Hepatocyte (in vitro differentiated cells): ENCODE data around the gene FGF1. TPM values are rescaled to one million over a fixed set of nuclear protein-coding genes. Genes with fewer than 3 reads are reported as not detected.

Experiments used
- DNase-seq: peaks from one replicate; pipeline ENCODE4 v3.0.0-alpha.2; 2016; ENCODE audit warnings: low spot score
- H2AFZ ChIP-seq: fragments of 200-600 bp; sonication (generic); 2 replicates; pipeline ENCODE4 v1.6.0; 2016; ENCODE audit warnings: antibody characterized with exemption, mild to moderate bottlenecking
- H3K27ac ChIP-seq: fragments of 200-600 bp; sonication (generic); 2 replicates; pipeline ENCODE4 v1.5.1; 2016; ENCODE audit warnings: mild to moderate bottlenecking
- H3K27me3 ChIP-seq: fragments of 200-600 bp; sonication (generic); 2 replicates; pipeline ENCODE4 v1.6.1; 2016
- H3K36me3 ChIP-seq: fragments of 200-600 bp; sonication (generic); replicated peaks from 2 replicates; pipeline ENCODE4 v1.5.1; 2016; ENCODE audit warnings: low read depth; ENCODE audit not compliant: insufficient read depth
- H3K4me1 ChIP-seq: fragments of 200-600 bp; sonication (generic); 2 replicates; pipeline ENCODE4 v1.5.1; 2016; ENCODE audit warnings: mild to moderate bottlenecking, moderate library complexity; ENCODE audit not compliant: insufficient read depth
- H3K4me2 ChIP-seq: fragments of 200-600 bp; sonication (generic); 2 replicates; pipeline ENCODE4 v1.6.0; 2016
- H3K4me3 ChIP-seq: fragments of 200-600 bp; sonication (generic); 2 replicates; pipeline ENCODE4 v1.5.1; 2016; ENCODE audit warnings: mild to moderate bottlenecking
- H3K79me2 ChIP-seq: fragments of 200-600 bp; sonication (generic); 2 replicates; pipeline ENCODE4 v1.6.0; 2017; ENCODE audit warnings: mild to moderate bottlenecking
- H3K9me2 ChIP-seq: fragments of 200-600 bp; sonication (generic); replicated peaks from 2 replicates; pipeline ENCODE4 v1.6.0; 2017; ENCODE audit warnings: mild to moderate bottlenecking; ENCODE audit not compliant: insufficient read depth
- H3K9me3 ChIP-seq: fragments of 200-600 bp; sonication (generic); 2 replicates; pipeline ENCODE4 v1.5.1; 2016; ENCODE audit warnings: low read depth, mild to moderate bottlenecking
- H4K20me1 ChIP-seq: fragments of 200-600 bp; sonication (generic); 2 replicates; pipeline ENCODE4 v1.6.0; 2016; ENCODE audit warnings: mild to moderate bottlenecking; ENCODE audit not compliant: insufficient read depth, poor library complexity, severe bottlenecking
- EZH2 ChIP-seq: fragments of 200-600 bp; sonication (generic); IDR thresholded peaks from 2 replicates; pipeline ENCODE4 v1.6.1; 2016; ENCODE audit warnings: antibody characterized with exemption, mild to moderate bottlenecking, borderline replicate concordance
- EZH2phosphoT487 ChIP-seq: fragments of 200-600 bp; sonication (generic); IDR thresholded peaks from one replicate; pipeline ENCODE4 v1.6.1; 2018; ENCODE audit warnings: antibody characterized with exemption, mild to moderate bottlenecking, low read depth, moderate library complexity; ENCODE audit not compliant: unreplicated experiment, severe bottlenecking
- whole genome bisulfite sequencing: methylation state at CpG from one replicate; pipeline ENCODE4 v1.1.6; 2016; ENCODE audit warnings: low lambda C conversion rate; ENCODE audit errors: missing lambda C conversion rate; 5-methylcytosine and 5-hydroxymethylcytosine counted together
- polyA plus RNA-seq: library from polyadenylated mRNA; unstranded; fragments of >200 nt; fragmentation: Nextera tagmentation; extraction: Ambion mirVana; gene quantifications from 2 replicates; pipeline ENCODE4 v1.2.1, GENCODE V29; 2016
- total RNA-seq: library from RNA; depleted of rRNA; stranded (reverse); fragments of >200 nt; gene quantifications from 2 replicates; pipeline ENCODE4 v1.2.3, GENCODE V29; 2014
- TF ChIP-seq, protein P1 (sequence below): fragments of 200-600 bp; sonication (generic); IDR thresholded peaks from 2 replicates; pipeline ENCODE4 v1.5.1; 2016; ENCODE audit warnings: antibody characterized with exemption, mild to moderate bottlenecking; ENCODE audit not compliant: poor library complexity

Gene FGF1
- total and polyA plus RNA-seq, 2 experiments from 2014 or later: 0.23 to 0.27 TPM

DNA sequence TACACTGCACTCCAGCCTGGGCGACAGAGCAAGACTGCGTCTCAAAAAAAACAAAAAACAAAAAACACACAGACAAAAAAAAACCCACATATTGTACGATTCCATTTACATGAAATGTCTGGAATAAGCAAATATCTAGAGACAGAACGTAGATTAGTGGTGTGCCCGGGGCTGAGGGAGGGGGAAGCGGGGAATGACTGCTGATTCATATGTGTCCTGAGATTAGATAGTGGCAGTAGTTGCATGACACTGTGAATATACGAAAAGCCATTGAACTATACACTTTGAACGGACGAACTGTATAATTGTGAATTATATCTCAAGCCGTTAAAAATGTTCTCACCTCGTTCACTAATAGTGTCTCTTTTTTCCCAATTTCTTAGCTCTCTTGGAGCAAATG lies 23.9 kb downstream of the FGF1 start:
- TF ChIP-seq, protein P1, sequence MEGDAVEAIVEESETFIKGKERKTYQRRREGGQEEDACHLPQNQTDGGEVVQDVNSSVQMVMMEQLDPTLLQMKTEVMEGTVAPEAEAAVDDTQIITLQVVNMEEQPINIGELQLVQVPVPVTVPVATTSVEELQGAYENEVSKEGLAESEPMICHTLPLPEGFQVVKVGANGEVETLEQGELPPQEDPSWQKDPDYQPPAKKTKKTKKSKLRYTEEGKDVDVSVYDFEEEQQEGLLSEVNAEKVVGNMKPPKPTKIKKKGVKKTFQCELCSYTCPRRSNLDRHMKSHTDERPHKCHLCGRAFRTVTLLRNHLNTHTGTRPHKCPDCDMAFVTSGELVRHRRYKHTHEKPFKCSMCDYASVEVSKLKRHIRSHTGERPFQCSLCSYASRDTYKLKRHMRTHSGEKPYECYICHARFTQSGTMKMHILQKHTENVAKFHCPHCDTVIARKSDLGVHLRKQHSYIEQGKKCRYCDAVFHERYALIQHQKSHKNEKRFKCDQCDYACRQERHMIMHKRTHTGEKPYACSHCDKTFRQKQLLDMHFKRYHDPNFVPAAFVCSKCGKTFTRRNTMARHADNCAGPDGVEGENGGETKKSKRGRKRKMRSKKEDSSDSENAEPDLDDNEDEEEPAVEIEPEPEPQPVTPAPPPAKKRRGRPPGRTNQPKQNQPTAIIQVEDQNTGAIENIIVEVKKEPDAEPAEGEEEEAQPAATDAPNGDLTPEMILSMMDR: no peak
- no peak for TF ChIP-seq EZH2phosphoT487
- TF ChIP-seq EZH2: no peak
- no peak overlapping the region for H2AFZ ChIP-seq
- no peak overlapping the region for H3K4me2 ChIP-seq
- no peaks in the 10 kb centered on the region for H3K9me3 ChIP-seq
- peak; percentile 33 for DNase-seq
- H3K4me1 ChIP-seq: no peaks in the 10 kb centered on the region
- no peaks in the 10 kb centered on the region for H3K9me2 ChIP-seq
- no peaks in the 10 kb centered on the region for H3K36me3 ChIP-seq
- H4K20me1 ChIP-seq: no peaks in the 10 kb centered on the region
- H3K27ac ChIP-seq: no peak overlapping the region
- no peaks in the 10 kb centered on the region for H3K79me2 ChIP-seq
- no peaks in the 10 kb centered on the region for H3K27me3 ChIP-seq
- H3K4me3 ChIP-seq: no peak overlapping the region
- 72% methylated on average over 11 of the region's 11 CpGs for WGBS

DNA sequence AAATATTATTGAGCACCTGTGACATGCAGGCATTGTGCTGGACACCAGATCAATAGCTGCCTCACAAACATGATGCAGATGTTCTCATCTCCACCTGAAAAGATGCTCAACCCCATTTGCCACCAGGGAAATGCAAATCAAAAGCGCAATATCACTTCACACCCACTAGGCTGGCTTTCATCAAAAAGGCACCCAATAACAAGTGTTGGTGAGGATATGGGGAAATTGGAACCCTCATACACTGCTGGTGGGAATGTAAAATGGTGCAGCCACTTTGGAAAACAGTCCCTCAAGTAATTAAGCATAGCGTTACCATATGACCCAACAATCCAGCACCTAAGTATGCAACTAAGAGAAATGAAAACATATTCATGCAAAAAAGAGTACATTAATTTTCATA lies 24.7 kb downstream of the FGF1 start:
- no peak for DNase-seq
- Histone ChIP-seq H3K79me2 (no peaks in the 10 kb centered on the region), H3K4me3 (no peak overlapping the region), H3K27me3 (no peaks in the 10 kb centered on the region), H2AFZ (no peak overlapping the region), H3K9me2 (no peaks in the 10 kb centered on the region), H3K4me1 (no peaks in the 10 kb centered on the region), H3K9me3 (no peaks in the 10 kb centered on the region), H3K27ac (no peak overlapping the region), H4K20me1 (no peaks in the 10 kb centered on the region), H3K36me3 (no peaks in the 10 kb centered on the region), H3K4me2 (no peak overlapping the region)
- TF ChIP-seq EZH2phosphoT487: no peak
- TF ChIP-seq, protein P1: no peak
- TF ChIP-seq EZH2: no peak
- 98% methylated on average over 2 of the region's 2 CpGs for WGBS

DNA sequence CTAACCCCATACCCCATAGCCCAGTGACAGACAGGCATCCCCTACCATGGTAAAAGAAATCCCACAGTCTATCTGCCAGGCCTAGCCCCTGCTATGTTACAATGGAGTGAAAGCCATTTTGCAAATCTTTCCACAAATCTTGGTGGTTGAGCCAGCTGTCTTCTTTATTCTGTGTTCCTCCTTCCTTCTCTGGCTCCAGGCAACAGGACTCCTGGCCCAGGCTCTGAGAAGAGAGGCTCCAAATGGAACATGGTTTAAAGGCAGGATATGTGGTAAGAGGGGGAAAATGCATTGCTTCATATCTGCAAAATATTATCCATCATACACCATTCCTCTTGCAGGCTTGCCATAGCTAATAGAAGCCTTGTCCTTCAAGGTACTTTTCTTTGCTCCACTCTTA lies 25.2 kb downstream of the FGF1 start:
- no peaks in the 10 kb centered on the region for H3K9me3 ChIP-seq
- no peak overlapping the region for H2AFZ ChIP-seq
- no peaks in the 10 kb centered on the region for H3K79me2 ChIP-seq
- TF ChIP-seq EZH2phosphoT487 (no peak), EZH2 (no peak)
- TF ChIP-seq, protein P1: no peak
- H3K4me3 ChIP-seq: no peak overlapping the region
- DNase-seq: no peak
- no peak overlapping the region for H3K4me2 ChIP-seq
- H3K27me3 ChIP-seq: no peaks in the 10 kb centered on the region
- no peak overlapping the region for H3K27ac ChIP-seq
- H3K4me1 ChIP-seq: no peaks in the 10 kb centered on the region
- no peaks in the 10 kb centered on the region for H3K9me2 ChIP-seq
- H4K20me1 ChIP-seq: no peaks in the 10 kb centered on the region
- no peaks in the 10 kb centered on the region for H3K36me3 ChIP-seq

DNA sequence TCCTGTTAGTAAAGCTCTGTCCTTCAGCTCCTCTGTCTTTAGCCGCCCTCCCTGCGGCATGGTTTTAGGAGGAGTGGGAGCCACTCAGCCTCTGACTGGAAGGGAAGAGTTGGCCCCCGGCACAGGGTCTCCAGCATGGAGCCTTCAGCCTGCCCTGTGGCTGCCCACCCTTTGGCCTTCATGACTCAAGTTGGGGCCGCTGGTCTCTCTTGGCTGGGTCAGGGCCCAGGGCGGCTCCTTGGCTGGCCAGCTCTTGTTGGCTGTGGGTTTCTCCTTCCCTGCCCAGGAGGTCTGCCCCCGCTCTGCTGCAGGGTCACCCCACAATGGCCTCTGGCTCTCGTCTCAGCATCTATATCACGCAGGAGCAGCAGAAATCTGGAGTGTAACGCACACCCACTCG lies 25.7 kb downstream of the FGF1 start:
- Histone ChIP-seq H3K79me2 (no peaks in the 10 kb centered on the region), H3K36me3 (no peaks in the 10 kb centered on the region), H2AFZ (no peak overlapping the region), H4K20me1 (no peaks in the 10 kb centered on the region), H3K27ac (no peak overlapping the region), H3K27me3 (no peaks in the 10 kb centered on the region), H3K4me3 (no peak overlapping the region), H3K9me3 (no peaks in the 10 kb centered on the region), H3K4me2 (no peak overlapping the region), H3K4me1 (no peaks in the 10 kb centered on the region), H3K9me2 (no peaks in the 10 kb centered on the region)
- 97% methylated on average over 10 of the region's 10 CpGs for WGBS
- TF ChIP-seq EZH2phosphoT487 (no peak), EZH2 (no peak)
- TF ChIP-seq, protein P1: no peak
- DNase-seq: no peak
